KMS-11 (cell line): Measurements from ENCODE around the gene USP37.

Experiments
- H2AFZ ChIP-seq: fragments of 200-600 bp; sonication (generic); 2 replicates; pipeline ENCODE4 v1.6.1; 2016; ENCODE audit warnings: antibody characterized with exemption, mixed run types, low read depth
- H3K27ac ChIP-seq: fragments of 200-600 bp; sonication (generic); 2 replicates; pipeline ENCODE4 v1.6.1; 2016; ENCODE audit warnings: mild to moderate bottlenecking, mixed run types
- H3K27me3 ChIP-seq: fragments of 200-600 bp; sonication (generic); 2 replicates; pipeline ENCODE4 v1.6.1; 2017; ENCODE audit warnings: mild to moderate bottlenecking, low read depth, mixed run types, moderate library complexity; ENCODE audit not compliant: insufficient read depth
- H3K36me3 ChIP-seq: fragments of 200-600 bp; sonication (generic); 2 replicates; pipeline ENCODE4 v1.6.1; 2017; ENCODE audit warnings: mild to moderate bottlenecking, mixed run types; ENCODE audit not compliant: insufficient read depth
- H3K4me1 ChIP-seq: fragments of 200-600 bp; sonication (generic); 2 replicates; pipeline ENCODE4 v1.6.1; 2016; ENCODE audit warnings: mild to moderate bottlenecking, low read depth, mixed run types; ENCODE audit not compliant: poor library complexity, severe bottlenecking
- H3K4me2 ChIP-seq: fragments of 200-600 bp; sonication (generic); 2 replicates; pipeline ENCODE4 v1.7.0; 2016; ENCODE audit warnings: mild to moderate bottlenecking, mixed run types
- H3K4me3 ChIP-seq: fragments of 200-600 bp; sonication (generic); IDR thresholded peaks from 2 replicates; pipeline ENCODE4 v1.6.1; 2017; ENCODE audit warnings: low read depth, low read length, mixed read lengths; ENCODE audit not compliant: insufficient read depth
- H3K79me2 ChIP-seq: fragments of 200-600 bp; sonication (generic); 2 replicates; pipeline ENCODE4 v1.6.1; 2016; ENCODE audit warnings: low read depth, mixed run types; ENCODE audit not compliant: insufficient read depth
- H3K9ac ChIP-seq: fragments of 200-600 bp; sonication (generic); 2 replicates; pipeline ENCODE4 v1.6.1; 2016; ENCODE audit warnings: mild to moderate bottlenecking, mixed run types
- H4K20me1 ChIP-seq: fragments of 200-600 bp; sonication (generic); 2 replicates; pipeline ENCODE4 v1.6.1; 2016; ENCODE audit warnings: mild to moderate bottlenecking, mixed run types; ENCODE audit not compliant: insufficient read depth
- TF ChIP-seq, protein P1 (sequence below): fragments of 200-600 bp; sonication (generic); conservative IDR thresholded peaks from 2 replicates; pipeline ENCODE4 v1.6.1; 2017; ENCODE audit warnings: low read depth, mild to moderate bottlenecking, antibody characterized with exemption, low read length, moderate library complexity, mixed read lengths

Gene USP37

DNA sequence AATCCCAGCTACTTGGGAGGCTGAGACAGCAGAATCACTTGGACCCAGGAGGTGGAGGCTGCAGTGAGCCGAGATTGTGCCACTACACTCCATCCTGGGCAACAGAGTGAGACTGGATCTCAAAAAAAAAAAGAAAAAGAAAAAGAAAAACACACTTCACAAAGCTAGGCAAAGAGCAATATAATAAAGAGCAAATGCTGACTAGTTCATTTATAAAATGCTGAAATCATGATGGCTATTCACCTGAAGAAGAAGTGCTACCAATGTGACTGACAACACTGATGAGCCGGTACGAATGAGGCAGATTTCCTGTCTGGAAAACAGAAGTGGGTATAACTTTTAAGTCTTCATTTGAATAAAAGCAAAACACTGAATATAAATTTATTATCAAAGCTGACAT is 111.3 kb downstream of the USP37 start:
- no peaks in the 10 kb centered on the region for H3K27me3 ChIP-seq
- no peak overlapping the region for H3K9ac ChIP-seq
- TF ChIP-seq, protein P1, sequence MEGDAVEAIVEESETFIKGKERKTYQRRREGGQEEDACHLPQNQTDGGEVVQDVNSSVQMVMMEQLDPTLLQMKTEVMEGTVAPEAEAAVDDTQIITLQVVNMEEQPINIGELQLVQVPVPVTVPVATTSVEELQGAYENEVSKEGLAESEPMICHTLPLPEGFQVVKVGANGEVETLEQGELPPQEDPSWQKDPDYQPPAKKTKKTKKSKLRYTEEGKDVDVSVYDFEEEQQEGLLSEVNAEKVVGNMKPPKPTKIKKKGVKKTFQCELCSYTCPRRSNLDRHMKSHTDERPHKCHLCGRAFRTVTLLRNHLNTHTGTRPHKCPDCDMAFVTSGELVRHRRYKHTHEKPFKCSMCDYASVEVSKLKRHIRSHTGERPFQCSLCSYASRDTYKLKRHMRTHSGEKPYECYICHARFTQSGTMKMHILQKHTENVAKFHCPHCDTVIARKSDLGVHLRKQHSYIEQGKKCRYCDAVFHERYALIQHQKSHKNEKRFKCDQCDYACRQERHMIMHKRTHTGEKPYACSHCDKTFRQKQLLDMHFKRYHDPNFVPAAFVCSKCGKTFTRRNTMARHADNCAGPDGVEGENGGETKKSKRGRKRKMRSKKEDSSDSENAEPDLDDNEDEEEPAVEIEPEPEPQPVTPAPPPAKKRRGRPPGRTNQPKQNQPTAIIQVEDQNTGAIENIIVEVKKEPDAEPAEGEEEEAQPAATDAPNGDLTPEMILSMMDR = no peak
- H2AFZ ChIP-seq = no peak overlapping the region
- peaks cover 6% of the 10 kb centered on the region for H3K4me1 ChIP-seq
- no peaks in the 10 kb centered on the region for H3K79me2 ChIP-seq
- no peak overlapping the region for H3K4me2 ChIP-seq
- no peaks in the 10 kb centered on the region for H4K20me1 ChIP-seq
- H3K4me3 ChIP-seq = no peak overlapping the region
- H3K27ac ChIP-seq = no peak overlapping the region
- H3K36me3 ChIP-seq = peaks cover 7% of the 10 kb centered on the region; the same call in 1 of the 2 replicates

DNA sequence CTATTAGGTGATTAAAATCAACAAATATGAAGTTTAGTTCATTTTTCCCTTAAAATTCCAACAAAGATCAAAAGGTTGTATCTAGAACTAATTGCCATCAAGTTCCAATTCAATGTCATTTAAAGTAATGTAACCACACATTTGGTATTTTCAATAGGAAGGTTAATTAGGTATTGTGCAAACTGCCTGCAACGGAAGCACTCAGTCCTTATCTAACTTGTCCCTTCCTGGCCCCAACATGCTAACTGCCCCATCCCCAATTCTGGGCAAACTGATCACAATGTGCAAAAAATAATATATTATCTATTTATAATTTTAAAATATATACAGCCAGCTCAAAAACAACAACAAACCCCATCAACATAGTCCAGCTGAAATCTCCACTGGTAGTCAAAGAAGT is 116.1 kb downstream of the USP37 start:
- H3K4me2 ChIP-seq = no peak overlapping the region
- no peak overlapping the region for H2AFZ ChIP-seq
- H3K27ac ChIP-seq = no peak overlapping the region
- TF ChIP-seq, protein P1 = no peak
- H3K27me3 ChIP-seq = no peaks in the 10 kb centered on the region
- no peaks in the 10 kb centered on the region for H3K79me2 ChIP-seq
- H3K9ac ChIP-seq = no peak overlapping the region
- no peaks in the 10 kb centered on the region for H4K20me1 ChIP-seq
- H3K4me3 ChIP-seq = no peak overlapping the region
- H3K4me1 ChIP-seq = no peaks in the 10 kb centered on the region
- H3K36me3 ChIP-seq = peaks cover 7% of the 10 kb centered on the region; the same call in 1 of the 2 replicates

DNA sequence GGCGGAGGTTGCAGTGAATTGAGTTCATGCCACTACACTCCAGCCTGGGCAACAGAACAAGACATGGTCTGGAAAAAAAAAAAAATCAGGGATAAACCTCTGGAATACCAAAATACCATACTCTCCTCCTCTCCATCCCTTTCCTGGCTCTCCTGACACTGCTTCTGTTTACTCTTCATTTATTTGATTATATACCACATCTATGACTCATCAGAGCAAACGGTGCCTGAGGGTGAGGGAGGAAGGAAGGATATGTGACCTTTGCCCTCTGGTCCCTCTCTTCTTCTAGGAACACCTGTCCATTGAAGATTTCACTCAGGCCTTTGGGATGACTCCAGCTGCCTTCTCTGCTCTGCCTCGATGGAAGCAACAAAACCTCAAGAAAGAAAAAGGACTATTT is 119.2 kb downstream of the USP37 start:
- Histone ChIP-seq H3K4me3 (no peak overlapping the region), H3K79me2 (no peaks in the 10 kb centered on the region), H4K20me1 (no peaks in the 10 kb centered on the region), H3K9ac (no peak overlapping the region), H3K27me3 (no peaks in the 10 kb centered on the region), H3K4me2 (no peak overlapping the region), H3K36me3 (no peaks in the 10 kb centered on the region), H2AFZ (no peak overlapping the region), H3K4me1 (no peaks in the 10 kb centered on the region), H3K27ac (no peak overlapping the region)
- TF ChIP-seq, protein P1 = no peak

DNA sequence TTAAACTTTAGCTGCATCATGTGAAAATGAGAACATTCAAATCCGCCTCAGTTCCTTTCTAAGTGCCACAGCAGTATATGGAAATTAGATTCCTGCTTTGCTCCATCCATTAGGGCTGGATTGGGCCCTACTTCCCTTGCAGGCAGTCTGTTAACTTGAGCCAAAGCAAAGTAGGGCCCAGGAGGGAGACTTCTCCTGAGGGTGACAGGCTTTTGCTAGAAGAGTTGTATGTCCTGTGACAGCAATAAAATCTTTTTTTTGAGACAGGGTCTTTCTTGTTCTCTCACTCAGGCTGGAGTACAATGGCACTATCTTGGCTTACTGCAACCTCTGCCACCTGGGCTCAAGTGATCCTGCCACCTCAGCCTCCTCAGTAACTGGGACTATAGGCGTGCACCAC is 121.1 kb downstream of the USP37 start:
- Histone ChIP-seq H4K20me1 (no peaks in the 10 kb centered on the region), H3K4me1 (no peaks in the 10 kb centered on the region), H3K9ac (no peak overlapping the region), H3K36me3 (no peaks in the 10 kb centered on the region), H3K27me3 (no peaks in the 10 kb centered on the region), H3K79me2 (no peaks in the 10 kb centered on the region), H2AFZ (no peak overlapping the region), H3K27ac (no peak overlapping the region), H3K4me2 (no peak overlapping the region), H3K4me3 (no peak overlapping the region)
- TF ChIP-seq, protein P1 = no peak

DNA sequence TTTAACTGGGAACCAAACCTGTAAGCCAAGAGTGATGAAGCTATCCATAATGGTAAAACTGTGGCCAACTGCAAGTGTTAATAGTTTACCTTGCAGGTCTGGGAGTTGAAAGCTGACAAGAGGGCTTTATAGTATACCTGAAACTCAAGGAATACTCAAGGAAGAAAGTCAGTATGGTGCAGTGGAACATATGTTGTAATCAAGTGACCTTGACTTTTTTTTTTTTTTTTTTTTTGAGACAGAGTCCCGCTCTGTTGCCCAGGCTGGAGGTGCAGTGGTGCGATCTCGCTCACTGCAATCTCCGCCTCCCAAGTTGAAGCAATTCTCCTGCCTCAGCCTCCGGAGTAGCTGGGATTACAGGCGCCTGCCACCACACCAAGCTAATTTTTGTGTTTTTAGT is 121.6 kb downstream of the USP37 start:
- Histone ChIP-seq H3K4me1 (no peaks in the 10 kb centered on the region), H3K9ac (no peak overlapping the region), H3K79me2 (no peaks in the 10 kb centered on the region), H3K4me3 (no peak overlapping the region), H4K20me1 (no peaks in the 10 kb centered on the region), H3K27ac (no peak overlapping the region), H3K36me3 (no peaks in the 10 kb centered on the region), H3K4me2 (no peak overlapping the region), H2AFZ (no peak overlapping the region), H3K27me3 (no peaks in the 10 kb centered on the region)
- TF ChIP-seq, protein P1 = no peak
